GM12878 (cell line): ENCODE data around the gene MAL. TPM values are rescaled to one million over a fixed set of nuclear protein-coding genes. Genes with fewer than 3 reads are reported as not detected.

ENCODE experiments used
- BCL11A ChIP-seq: IDR thresholded peaks from 2 replicates; pipeline ENCODE4 v1.6.1; 2011; ENCODE audit warnings: low read depth, low read length
- CBFB ChIP-seq: IDR thresholded peaks from 2 replicates; pipeline ENCODE4 v1.6.1; 2016; ENCODE audit warnings: antibody characterized with exemption, low read depth
- CBX3 ChIP-seq: fragments of 200-600 bp; sonication (generic); IDR thresholded peaks from 2 replicates; pipeline ENCODE4 v1.6.1; 2016; ENCODE audit warnings: low read depth, borderline replicate concordance
- CHD2 ChIP-seq: IDR thresholded peaks from 2 replicates; pipeline ENCODE4 v1.6.1; 2011; ENCODE audit warnings: low read depth, low read length, improper control_type of control experiment, borderline replicate concordance
- EED ChIP-seq: sonication (generic); IDR thresholded peaks from 2 replicates; pipeline ENCODE4 v1.6.1; 2016; ENCODE audit warnings: antibody characterized with exemption, low read depth
- FOXM1 ChIP-seq: IDR thresholded peaks from 2 replicates; pipeline ENCODE4 v1.6.1; 2012; ENCODE audit warnings: low read depth, mild to moderate bottlenecking, inconsistent platforms, low read length, moderate library complexity
- GABPA ChIP-seq: IDR thresholded peaks from 2 replicates; pipeline ENCODE4 v1.6.1; 2014; ENCODE audit warnings: antibody characterized with exemption, low read depth, mild to moderate bottlenecking, inconsistent platforms
- IRF4 ChIP-seq: IDR thresholded peaks from 2 replicates; pipeline ENCODE4 v1.6.1; 2011; ENCODE audit warnings: low read depth, low read length
- MTA2 ChIP-seq: fragments of 450-650 bp; IDR thresholded peaks from 2 replicates; pipeline ENCODE4 v1.6.1; 2016; ENCODE audit warnings: low read depth, mild to moderate bottlenecking, moderate library complexity
- NFYA ChIP-seq: IDR thresholded peaks from 2 replicates; pipeline ENCODE4 v1.6.1; 2011; ENCODE audit warnings: low read depth, mild to moderate bottlenecking, low read length, improper control_type of control experiment, borderline replicate concordance
- NFYB ChIP-seq: IDR thresholded peaks from 2 replicates; pipeline ENCODE4 v1.6.1; 2011; ENCODE audit warnings: low read depth, mild to moderate bottlenecking, low read length, improper control_type of control experiment, moderate library complexity; ENCODE audit not compliant: insufficient read depth
- TBL1XR1 ChIP-seq: IDR thresholded peaks from 2 replicates; pipeline ENCODE4 v1.6.1; 2012; ENCODE audit warnings: low read depth, low read length, improper control_type of control experiment
- polyA plus RNA-seq, 11 experiments: library from polyadenylated mRNA; depleted of rRNA in 4 of 11; unstranded in 6 of 11; stranded (reverse) in 5 of 11; fragments of >200 nt; fragmentation: Nextera tagmentation in 4 of 11; fragmentation: Illumina TruSeq in 1 of 11; extraction: Ambion mirVana in 4 of 11; extraction: Trizol in 1 of 11; gene quantifications; 1 replicate in 1 of 11; 2 replicates in 10 of 11; pipeline versions ENCODE4 v1.2.1 to v1.2.3, GENCODE V29; 2011 to 2016; ENCODE audit warnings: inconsistent platforms in 2 of 11, missing spikeins in 2 of 11, low read depth in 1 of 11
- total RNA-seq, 4 experiments: library from RNA; depleted of rRNA in 3 of 4; stranded (reverse); fragments of >200 nt in 3 of 4; fragmentation: Illumina TruSeq in 1 of 4; extraction: Trizol in 1 of 4; gene quantifications; 2 replicates each; pipeline versions ENCODE4 v1.2.1 to v1.2.3, GENCODE V29; 2013 to 2021
- TF ChIP-seq, protein P1 (sequence below): fragments of 450-650 bp; IDR thresholded peaks from 2 replicates; pipeline ENCODE4 v1.6.1; 2018; ENCODE audit warnings: borderline replicate concordance, mild to moderate bottlenecking; ENCODE audit not compliant: partially characterized antibody
- TF ChIP-seq, protein P2 (sequence below): IDR thresholded peaks from 2 replicates; pipeline ENCODE4 v1.6.1; 2011; ENCODE audit warnings: mild to moderate bottlenecking, low read depth, low read length, moderate library complexity; ENCODE audit not compliant: insufficient replicate concordance

The MAL gene
- total and polyA plus RNA-seq, 10 of the 15 experiments (the other 5 are each of a cell fraction or from before 2014, with no cell fraction given), result 1.3 to 4.5 (median 1.7) TPM

GRCh38 chr2:95012881-95013550 lies 12.5 kb upstream of the MAL start (continued):
- TF ChIP-seq GABPA (no peak), EED (peak; percentile 30; the same call in 1 of the 2 replicates), BCL11A (peak; percentile 35; the same call in 1 of the 2 replicates), CBFB (peak; percentile 45; the same call in 1 of the 2 replicates), CHD2 (no peak), NFYB (0 out of 2 replicates have a peak, but pooled peaks have one; percentile 45), MTA2 (peak; percentile 48; the same call in 1 of the 2 replicates), NFYA (no peak), FOXM1 (peak; percentile 29; the same call in 1 of the 2 replicates), CBX3 (no peak), IRF4 (0 out of 2 replicates have a peak, but pooled peaks have one; percentile 26), TBL1XR1 (no peak)
- TF ChIP-seq, protein P1, sequence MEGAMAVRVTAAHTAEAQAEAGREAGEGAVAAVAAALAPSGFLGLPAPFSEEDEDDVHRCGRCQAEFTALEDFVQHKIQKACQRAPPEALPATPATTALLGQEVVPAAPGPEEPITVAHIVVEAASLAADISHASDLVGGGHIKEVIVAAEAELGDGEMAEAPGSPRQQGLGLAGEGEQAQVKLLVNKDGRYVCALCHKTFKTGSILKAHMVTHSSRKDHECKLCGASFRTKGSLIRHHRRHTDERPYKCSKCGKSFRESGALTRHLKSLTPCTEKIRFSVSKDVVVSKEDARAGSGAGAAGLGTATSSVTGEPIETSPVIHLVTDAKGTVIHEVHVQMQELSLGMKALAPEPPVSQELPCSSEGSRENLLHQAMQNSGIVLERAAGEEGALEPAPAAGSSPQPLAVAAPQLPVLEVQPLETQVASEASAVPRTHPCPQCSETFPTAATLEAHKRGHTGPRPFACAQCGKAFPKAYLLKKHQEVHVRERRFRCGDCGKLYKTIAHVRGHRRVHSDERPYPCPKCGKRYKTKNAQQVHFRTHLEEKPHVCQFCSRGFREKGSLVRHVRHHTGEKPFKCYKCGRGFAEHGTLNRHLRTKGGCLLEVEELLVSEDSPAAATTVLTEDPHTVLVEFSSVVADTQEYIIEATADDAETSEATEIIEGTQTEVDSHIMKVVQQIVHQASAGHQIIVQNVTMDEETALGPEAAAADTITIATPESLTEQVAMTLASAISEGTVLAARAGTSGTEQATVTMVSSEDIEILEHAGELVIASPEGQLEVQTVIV, result no peak
- TF ChIP-seq, protein P2, sequence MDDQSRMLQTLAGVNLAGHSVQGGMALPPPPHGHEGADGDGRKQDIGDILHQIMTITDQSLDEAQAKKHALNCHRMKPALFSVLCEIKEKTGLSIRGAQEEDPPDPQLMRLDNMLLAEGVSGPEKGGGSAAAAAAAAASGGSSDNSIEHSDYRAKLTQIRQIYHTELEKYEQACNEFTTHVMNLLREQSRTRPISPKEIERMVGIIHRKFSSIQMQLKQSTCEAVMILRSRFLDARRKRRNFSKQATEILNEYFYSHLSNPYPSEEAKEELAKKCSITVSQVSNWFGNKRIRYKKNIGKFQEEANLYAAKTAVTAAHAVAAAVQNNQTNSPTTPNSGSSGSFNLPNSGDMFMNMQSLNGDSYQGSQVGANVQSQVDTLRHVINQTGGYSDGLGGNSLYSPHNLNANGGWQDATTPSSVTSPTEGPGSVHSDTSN, result peak; percentile 69
